Keratinocyte (primary cell): ENCODE measurements around the gene TM9SF3. TPM values are rescaled to one million over a fixed set of nuclear protein-coding genes. Genes with fewer than 3 reads are reported as not detected.

Experiments used
- DNase-seq: peaks from one replicate; pipeline ENCODE4 v3.0.0-alpha.2; 2011; ENCODE audit warnings: low read depth, missing footprints, low spot score
- FAIRE-seq: peaks from 2 replicates; lab custom pipeline; 2011; peaks lifted over from hg19 to GRCh38; lab: Jason Lieb, UNC
- H2AFZ ChIP-seq: 2 replicates; pipeline ENCODE4 v1.6.0; 2012; ENCODE audit warnings: low read length, control low read depth, inconsistent platforms; ENCODE audit not compliant: control insufficient read depth
- H3K27ac ChIP-seq: 2 replicates; pipeline ENCODE4 v1.5.1; 2011; ENCODE audit warnings: low read length; ENCODE audit not compliant: control insufficient read depth, insufficient read depth
- H3K27me3 ChIP-seq: 3 replicates; pipeline ENCODE4 v1.6.0; 2011; ENCODE audit warnings: low read length; ENCODE audit not compliant: control insufficient read depth, insufficient read depth; ENCODE audit errors: extremely low read depth
- H3K36me3 ChIP-seq, 2 experiments: 2 replicates in 1 of 2; 3 replicates in 1 of 2; pipeline ENCODE4 v1.5.1; 2011; ENCODE audit warnings: low read length in 2 of 2, mild to moderate bottlenecking in 1 of 2; ENCODE audit not compliant: control insufficient read depth in 2 of 2, insufficient read depth in 2 of 2; ENCODE audit errors: extremely low read depth in 1 of 2
- H3K4me1 ChIP-seq: 3 replicates; pipeline ENCODE4 v1.5.1; 2011; ENCODE audit warnings: low read length; ENCODE audit not compliant: control insufficient read depth, insufficient read depth; ENCODE audit errors: extremely low read depth
- H3K4me2 ChIP-seq: 3 replicates; pipeline ENCODE4 v1.6.0; 2011; ENCODE audit warnings: low read depth, low read length; ENCODE audit not compliant: control insufficient read depth, insufficient read depth; ENCODE audit errors: extremely low read depth
- H3K4me3 ChIP-seq, 3 experiments: fragments of 200-600 bp in 1 of 3; sonication (generic) in 1 of 3; 2 replicates in 2 of 3; 3 replicates in 1 of 3; pipeline ENCODE4 v1.5.1; 2011 to 2016; ENCODE audit warnings: low read length in 3 of 3, mild to moderate bottlenecking in 3 of 3, control low read depth in 2 of 3, inconsistent platforms in 1 of 3, low read depth in 1 of 3, mixed read lengths in 1 of 3, mixed run types in 1 of 3, moderate library complexity in 1 of 3; ENCODE audit not compliant: control insufficient read depth in 2 of 3, insufficient read depth in 2 of 3; ENCODE audit errors: extremely low read depth in 1 of 3
- H3K79me2 ChIP-seq: 2 replicates; pipeline ENCODE4 v1.6.0; 2012; ENCODE audit warnings: low read length; ENCODE audit not compliant: control insufficient read depth, insufficient read depth
- H3K9ac ChIP-seq: 3 replicates; pipeline ENCODE4 v1.6.0; 2011; ENCODE audit warnings: low read length; ENCODE audit not compliant: control insufficient read depth, insufficient read depth; ENCODE audit errors: extremely low read depth
- H3K9me1 ChIP-seq: 3 replicates; pipeline ENCODE4 v1.6.0; 2011; ENCODE audit warnings: low read length; ENCODE audit not compliant: control insufficient read depth, insufficient read depth; ENCODE audit errors: extremely low read depth
- H3K9me3 ChIP-seq: 2 replicates; pipeline ENCODE4 v1.5.1; 2012; ENCODE audit warnings: low read depth, low read length; ENCODE audit not compliant: control insufficient read depth
- H4K20me1 ChIP-seq: 3 replicates; pipeline ENCODE4 v1.6.0; 2011; ENCODE audit warnings: low read length; ENCODE audit not compliant: control insufficient read depth, insufficient read depth; ENCODE audit errors: extremely low read depth
- EZH2 ChIP-seq: IDR thresholded peaks from one replicate; pipeline ENCODE4 v1.6.1; 2012; ENCODE audit warnings: inconsistent platforms, mild to moderate bottlenecking, low read length, moderate library complexity
- dilution Hi-C: fragments of 300-500 bp; cut with MboI; formaldehyde crosslinking; loops from one replicate; pipeline ENCODE4 v1.7.0; 2020; ENCODE audit warnings: low sequenced_read_pairs; ENCODE audit not compliant: extremely low pct_ligation_motif_present
- polyA plus RNA-seq, 5 experiments: library from polyadenylated mRNA; depleted of rRNA in 3 of 5; stranded (reverse) in 3 of 5; stranded (forward) in 1 of 5; unstranded in 1 of 5; fragments of >200 nt; gene quantifications; 1 replicate in 1 of 5; 2 replicates in 3 of 5; 3 replicates in 1 of 5; pipeline versions ENCODE4 v1.2.1 to v1.2.3, GENCODE V29; 2011 to 2012; ENCODE audit warnings: missing spikeins in 2 of 5, low read depth in 1 of 5, low replicate concordance in 1 of 5
- TF ChIP-seq, protein P1 (sequence below), 3 experiments: IDR thresholded peaks in 1 of 3; conservative IDR thresholded peaks in 1 of 3; optimal IDR thresholded peaks in 1 of 3; 2 replicates in 2 of 3; 3 replicates in 1 of 3; pipeline versions ENCODE3 to v1.5.1; 2011; ENCODE audit warnings: low read length in 3 of 3, mild to moderate bottlenecking in 3 of 3, moderate library complexity in 2 of 3, control low read depth in 1 of 3, inconsistent platforms in 1 of 3; ENCODE audit not compliant: insufficient read depth in 2 of 3; ENCODE audit errors: extremely low read depth in 1 of 3

TM9SF3 gene
- polyA plus RNA-seq, 1 donor (not counting 4 experiments of a cell fraction or from before 2014, with no cell fraction given), result 90.0 TPM

DNA sequence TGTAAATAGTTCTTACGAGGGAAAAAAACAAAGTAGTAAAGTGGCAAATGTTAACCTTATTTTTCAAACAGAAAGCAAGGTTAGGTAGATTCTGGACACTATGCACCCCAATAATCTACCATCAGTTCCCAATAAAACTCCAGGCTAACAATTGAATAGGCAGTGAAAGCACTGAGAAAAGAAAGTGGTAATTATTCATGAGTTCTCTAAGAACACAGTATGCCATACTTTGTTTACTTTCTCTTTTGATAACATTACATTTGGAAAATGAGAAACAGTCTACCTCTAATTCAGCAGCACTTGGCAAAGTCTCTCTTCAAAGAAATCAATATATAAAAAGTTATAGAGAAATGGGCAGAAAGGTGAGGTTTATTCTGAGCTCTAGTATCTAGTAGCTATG is 18.4 kb downstream of the TM9SF3 start:
- H2AFZ ChIP-seq, result no peak overlapping the region
- dilution Hi-C loops, result no loop called here
- H3K79me2 ChIP-seq, result peaks cover 89% of the 10 kb centered on the region
- H3K4me1 ChIP-seq, result no peaks in the 10 kb centered on the region
- H3K9me1 ChIP-seq, result peaks cover 2% of the 10 kb centered on the region
- no peaks in the 10 kb centered on the region for H3K9me3 ChIP-seq
- H3K4me3 ChIP-seq, result no peak overlapping the region
- H4K20me1 ChIP-seq, result peaks cover 13% of the 10 kb centered on the region
- no peak overlapping the region for H3K27ac ChIP-seq
- TF ChIP-seq, protein P1, sequence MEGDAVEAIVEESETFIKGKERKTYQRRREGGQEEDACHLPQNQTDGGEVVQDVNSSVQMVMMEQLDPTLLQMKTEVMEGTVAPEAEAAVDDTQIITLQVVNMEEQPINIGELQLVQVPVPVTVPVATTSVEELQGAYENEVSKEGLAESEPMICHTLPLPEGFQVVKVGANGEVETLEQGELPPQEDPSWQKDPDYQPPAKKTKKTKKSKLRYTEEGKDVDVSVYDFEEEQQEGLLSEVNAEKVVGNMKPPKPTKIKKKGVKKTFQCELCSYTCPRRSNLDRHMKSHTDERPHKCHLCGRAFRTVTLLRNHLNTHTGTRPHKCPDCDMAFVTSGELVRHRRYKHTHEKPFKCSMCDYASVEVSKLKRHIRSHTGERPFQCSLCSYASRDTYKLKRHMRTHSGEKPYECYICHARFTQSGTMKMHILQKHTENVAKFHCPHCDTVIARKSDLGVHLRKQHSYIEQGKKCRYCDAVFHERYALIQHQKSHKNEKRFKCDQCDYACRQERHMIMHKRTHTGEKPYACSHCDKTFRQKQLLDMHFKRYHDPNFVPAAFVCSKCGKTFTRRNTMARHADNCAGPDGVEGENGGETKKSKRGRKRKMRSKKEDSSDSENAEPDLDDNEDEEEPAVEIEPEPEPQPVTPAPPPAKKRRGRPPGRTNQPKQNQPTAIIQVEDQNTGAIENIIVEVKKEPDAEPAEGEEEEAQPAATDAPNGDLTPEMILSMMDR (optimal IDR thresholded peaks at IDR 0.05 in 1 of 3, IDR thresholded peaks at IDR 0.05 in 1 of 3, conservative IDR thresholded peaks at IDR 0.05 in 1 of 3; ENCODE audit: extremely low read depth in 1 of 3, insufficient read depth in 2 of 3, low read length in 3 of 3), result no peak
- no peak for TF ChIP-seq EZH2
- H3K9ac ChIP-seq, result no peak overlapping the region
- no peak for DNase-seq
- H3K27me3 ChIP-seq, result no peaks in the 10 kb centered on the region
- FAIRE-seq, result no peak
- H3K4me2 ChIP-seq, result no peak overlapping the region
- H3K36me3 ChIP-seq, result peaks cover 2 to 6% of the 10 kb centered on the region in 2 experiments

DNA sequence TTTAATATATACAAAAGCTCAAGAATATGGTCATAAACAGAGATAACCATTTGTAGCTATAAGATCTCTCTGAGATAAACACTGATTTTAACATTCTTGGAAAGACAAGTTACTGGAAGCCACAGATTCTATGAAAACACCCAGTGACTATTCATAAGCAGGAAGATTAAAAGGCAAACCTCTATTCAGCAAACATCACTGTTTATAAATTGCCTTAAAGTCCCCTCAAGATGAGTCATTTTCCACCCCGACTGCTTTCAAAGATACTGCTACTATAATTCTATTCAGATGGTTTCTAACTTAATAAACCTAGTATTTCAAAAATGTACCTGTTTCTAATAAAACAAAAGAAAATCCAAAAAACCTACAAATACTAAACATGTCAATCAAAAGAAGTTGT is 21.0 kb downstream of the TM9SF3 start:
- Histone ChIP-seq H3K36me3 (peaks cover 8 to 10% of the 10 kb centered on the region in 2 experiments), H3K9ac (no peak overlapping the region), H3K4me1 (no peaks in the 10 kb centered on the region), H3K79me2 (peaks cover 67% of the 10 kb centered on the region), H3K27me3 (no peaks in the 10 kb centered on the region), H3K4me2 (no peak overlapping the region), H3K27ac (no peak overlapping the region), H3K4me3 (no peak overlapping the region), H4K20me1 (peaks cover 7% of the 10 kb centered on the region), H3K9me3 (no peaks in the 10 kb centered on the region), H3K9me1 (peaks cover 2% of the 10 kb centered on the region), H2AFZ (no peak overlapping the region)
- FAIRE-seq, result no peak
- TF ChIP-seq, protein P1 (optimal IDR thresholded peaks at IDR 0.05 in 1 of 3, IDR thresholded peaks at IDR 0.05 in 1 of 3, conservative IDR thresholded peaks at IDR 0.05 in 1 of 3; ENCODE audit: extremely low read depth in 1 of 3, insufficient read depth in 2 of 3, low read length in 3 of 3), result no peak
- no peak for TF ChIP-seq EZH2
- DNase-seq, result no peak
- dilution Hi-C loops, result no loop called here
